Neural progenitor cell (in vitro differentiated cells): ENCODE measurements around the gene BIRC7. TPM values are rescaled to one million over a fixed set of nuclear protein-coding genes. Genes with fewer than 3 reads are reported as not detected.

Experiments
- DNase-seq: peaks from one replicate; pipeline ENCODE4 v3.0.0-alpha.2; 2016; ENCODE audit warnings: low spot score
- H2AFZ ChIP-seq: fragments of 200-600 bp; sonication (generic); replicated peaks from 2 replicates; pipeline ENCODE4 v1.6.1; 2016; ENCODE audit warnings: antibody characterized with exemption
- H3F3A ChIP-seq: fragments of 200-600 bp; sonication (generic); 2 replicates; pipeline ENCODE4 v1.6.1; 2016; ENCODE audit warnings: antibody characterized with exemption, low read depth
- H3K27ac ChIP-seq: fragments of 200-600 bp; sonication (generic); 2 replicates; pipeline ENCODE4 v1.5.1; 2016; ENCODE audit warnings: mild to moderate bottlenecking
- H3K27me3 ChIP-seq: fragments of 200-600 bp; sonication (generic); 2 replicates; pipeline ENCODE4 v1.6.1; 2016; ENCODE audit warnings: mild to moderate bottlenecking, moderate library complexity
- H3K36me3 ChIP-seq: fragments of 200-600 bp; sonication (generic); 2 replicates; pipeline ENCODE4 v1.5.1; 2016
- H3K4me1 ChIP-seq: fragments of 200-600 bp; sonication (generic); 2 replicates; pipeline ENCODE4 v1.6.1; 2016; ENCODE audit warnings: mixed run types
- H3K4me2 ChIP-seq: fragments of 200-600 bp; sonication (generic); 2 replicates; pipeline ENCODE4 v1.6.1; 2016
- H3K4me3 ChIP-seq: fragments of 200-600 bp; sonication (generic); 2 replicates; pipeline ENCODE4 v1.5.1; 2016
- H3K79me2 ChIP-seq: fragments of 200-600 bp; sonication (generic); 2 replicates; pipeline ENCODE4 v1.6.1; 2016; ENCODE audit warnings: low read depth
- H3K9ac ChIP-seq: fragments of 200-600 bp; sonication (generic); 2 replicates; pipeline ENCODE4 v1.6.1; 2016
- H3K9me3 ChIP-seq: fragments of 200-600 bp; sonication (generic); 2 replicates; pipeline ENCODE4 v1.5.1; 2016; ENCODE audit warnings: low read depth
- H4K20me1 ChIP-seq: fragments of 200-600 bp; sonication (generic); 2 replicates; pipeline ENCODE4 v1.6.1; 2016; ENCODE audit warnings: low read depth
- H3K27ac Mint-ChIP-seq: 3 replicates; pipeline ENCODE4 v1.8.0; 2021; ENCODE audit warnings: mixed read lengths
- H3K27me3 Mint-ChIP-seq: 2 replicates; pipeline ENCODE4 v1.8.0; 2022; ENCODE audit warnings: low read depth, mild to moderate bottlenecking, inconsistent platforms, moderate library complexity, mixed read lengths; ENCODE audit not compliant: insufficient read depth
- H3K36me3 Mint-ChIP-seq: 3 replicates; pipeline ENCODE4 v1.8.0; 2021; ENCODE audit warnings: mixed read lengths
- H3K4me1 Mint-ChIP-seq: 3 replicates; pipeline ENCODE4 v1.8.0; 2021; ENCODE audit warnings: mixed read lengths
- H3K4me3 Mint-ChIP-seq: 3 replicates; pipeline ENCODE4 v1.8.0; 2021; ENCODE audit warnings: mild to moderate bottlenecking, moderate library complexity, mixed read lengths
- H3K9me3 Mint-ChIP-seq: 3 replicates; pipeline ENCODE4 v1.8.0; 2020; ENCODE audit warnings: mixed read lengths
- EZH2 ChIP-seq: fragments of 200-600 bp; sonication (generic); IDR thresholded peaks from 2 replicates; pipeline ENCODE4 v1.6.1; 2017; ENCODE audit warnings: antibody characterized with exemption, mild to moderate bottlenecking, moderate library complexity
- EZH2phosphoT487 ChIP-seq: fragments of 200-600 bp; sonication (generic); IDR thresholded peaks from 2 replicates; pipeline ENCODE4 v1.6.1; 2017; ENCODE audit warnings: antibody characterized with exemption
- total RNA-seq: library from RNA; depleted of rRNA; stranded (reverse); fragments of >200 nt; gene quantifications from 2 replicates; pipeline ENCODE4 v1.2.3, GENCODE V29; 2015; ENCODE audit warnings: low replicate concordance
- TF ChIP-seq, protein P1 (sequence below): fragments of 200-600 bp; sonication (generic); IDR thresholded peaks from 2 replicates; pipeline ENCODE4 v1.5.1; 2017; ENCODE audit warnings: antibody characterized with exemption, mild to moderate bottlenecking

Gene BIRC7
- total RNA-seq, 1 donor from 2014 or later = not detected

DNA sequence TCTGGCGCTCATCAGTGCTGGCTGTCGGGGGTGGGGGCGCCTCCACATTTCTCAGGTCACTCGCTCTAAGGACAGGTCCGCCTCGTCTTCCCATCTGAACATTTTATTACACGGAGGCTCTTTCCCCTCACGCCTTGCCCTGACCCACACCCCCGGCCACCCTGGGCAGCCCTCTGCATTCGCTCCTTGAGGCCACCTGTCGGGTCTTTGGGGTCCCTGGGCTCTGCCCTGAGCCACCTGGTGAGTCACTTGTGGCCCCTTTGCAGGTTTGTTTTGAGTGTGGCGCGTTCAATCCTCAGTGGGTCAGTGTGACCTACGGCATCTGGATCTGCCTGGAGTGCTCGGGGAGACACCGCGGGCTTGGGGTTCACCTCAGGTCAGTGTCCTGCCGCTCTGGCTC is 40.1 kb downstream of the BIRC7 start:
- no peak overlapping the region for H3K4me2 ChIP-seq
- peaks cover 42% of the 10 kb centered on the region for H3K79me2 ChIP-seq
- no peak overlapping the region for H3K4me3 Mint-ChIP-seq

DNA sequence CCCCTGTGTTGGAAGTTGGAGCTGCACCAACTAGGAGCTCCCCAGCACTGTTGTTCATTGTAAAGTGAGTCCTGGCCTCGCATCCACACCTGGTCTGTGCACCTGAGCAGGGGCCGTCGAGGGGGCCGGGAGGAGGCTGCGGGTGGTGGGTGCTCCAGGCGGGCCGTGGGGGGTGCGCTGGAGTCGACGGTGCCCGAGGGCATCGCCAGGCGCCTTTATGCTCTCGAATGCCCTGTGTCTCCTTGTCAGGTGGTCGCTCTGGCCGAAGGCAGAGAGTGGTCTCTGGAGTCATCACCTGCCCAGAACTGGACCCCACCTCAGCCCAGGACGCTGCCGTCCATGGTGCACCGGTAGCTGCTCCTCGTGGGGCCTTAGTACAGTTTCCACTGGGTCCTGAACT is 41.3 kb downstream of the BIRC7 start:
- H3K27me3 Mint-ChIP-seq = no peaks in the 10 kb centered on the region
- no peaks in the 10 kb centered on the region for H3F3A ChIP-seq
- H3K9me3 Mint-ChIP-seq = peaks cover 2% of the 10 kb centered on the region
- H3K27me3 ChIP-seq = no peaks in the 10 kb centered on the region
- no peak overlapping the region for H3K4me2 ChIP-seq
- no peak overlapping the region for H3K4me3 Mint-ChIP-seq
- no peak overlapping the region for H3K27ac ChIP-seq
- no peaks in the 10 kb centered on the region for H3K36me3 ChIP-seq
- no peak overlapping the region for H3K9ac ChIP-seq
- H3K27ac Mint-ChIP-seq = no peak overlapping the region
- H3K36me3 Mint-ChIP-seq = peaks cover 5% of the 10 kb centered on the region
- H3K9me3 ChIP-seq = no peaks in the 10 kb centered on the region
- peaks cover 40% of the 10 kb centered on the region for H3K79me2 ChIP-seq
- H3K4me3 ChIP-seq = no peak overlapping the region
- H2AFZ ChIP-seq = no peak overlapping the region
- no peak for DNase-seq
- H3K4me1 Mint-ChIP-seq = peaks cover 12% of the 10 kb centered on the region
- peaks cover 36% of the 10 kb centered on the region for H4K20me1 ChIP-seq
- TF ChIP-seq EZH2phosphoT487 (no peak), EZH2 (no peak)
- TF ChIP-seq, protein P1, sequence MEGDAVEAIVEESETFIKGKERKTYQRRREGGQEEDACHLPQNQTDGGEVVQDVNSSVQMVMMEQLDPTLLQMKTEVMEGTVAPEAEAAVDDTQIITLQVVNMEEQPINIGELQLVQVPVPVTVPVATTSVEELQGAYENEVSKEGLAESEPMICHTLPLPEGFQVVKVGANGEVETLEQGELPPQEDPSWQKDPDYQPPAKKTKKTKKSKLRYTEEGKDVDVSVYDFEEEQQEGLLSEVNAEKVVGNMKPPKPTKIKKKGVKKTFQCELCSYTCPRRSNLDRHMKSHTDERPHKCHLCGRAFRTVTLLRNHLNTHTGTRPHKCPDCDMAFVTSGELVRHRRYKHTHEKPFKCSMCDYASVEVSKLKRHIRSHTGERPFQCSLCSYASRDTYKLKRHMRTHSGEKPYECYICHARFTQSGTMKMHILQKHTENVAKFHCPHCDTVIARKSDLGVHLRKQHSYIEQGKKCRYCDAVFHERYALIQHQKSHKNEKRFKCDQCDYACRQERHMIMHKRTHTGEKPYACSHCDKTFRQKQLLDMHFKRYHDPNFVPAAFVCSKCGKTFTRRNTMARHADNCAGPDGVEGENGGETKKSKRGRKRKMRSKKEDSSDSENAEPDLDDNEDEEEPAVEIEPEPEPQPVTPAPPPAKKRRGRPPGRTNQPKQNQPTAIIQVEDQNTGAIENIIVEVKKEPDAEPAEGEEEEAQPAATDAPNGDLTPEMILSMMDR = no peak
- H3K4me1 ChIP-seq = peaks cover 11% of the 10 kb centered on the region

More for the DNA sequence above, 40.1 kb downstream of the BIRC7 start:
- H4K20me1 ChIP-seq = peaks cover 36% of the 10 kb centered on the region
- H3K36me3 ChIP-seq = no peaks in the 10 kb centered on the region
- Mint-ChIP-seq H3K27ac (no peak overlapping the region), H3K9me3 (peaks cover 2% of the 10 kb centered on the region), H3K27me3 (peaks cover 2% of the 10 kb centered on the region), H3K36me3 (peaks cover 9% of the 10 kb centered on the region), H3K4me1 (peaks cover 18% of the 10 kb centered on the region)
- TF ChIP-seq, protein P1 = no peak
- TF ChIP-seq EZH2 (no peak), EZH2phosphoT487 (no peak)
- no peak overlapping the region for H3K27ac ChIP-seq
- DNase-seq = no peak
- no peaks in the 10 kb centered on the region for H3K9me3 ChIP-seq
- no peaks in the 10 kb centered on the region for H3F3A ChIP-seq
- no peak overlapping the region for H3K9ac ChIP-seq
- no peak overlapping the region for H2AFZ ChIP-seq
- no peaks in the 10 kb centered on the region for H3K27me3 ChIP-seq
- H3K4me1 ChIP-seq = peaks cover 13% of the 10 kb centered on the region
- no peak overlapping the region for H3K4me3 ChIP-seq

DNA sequence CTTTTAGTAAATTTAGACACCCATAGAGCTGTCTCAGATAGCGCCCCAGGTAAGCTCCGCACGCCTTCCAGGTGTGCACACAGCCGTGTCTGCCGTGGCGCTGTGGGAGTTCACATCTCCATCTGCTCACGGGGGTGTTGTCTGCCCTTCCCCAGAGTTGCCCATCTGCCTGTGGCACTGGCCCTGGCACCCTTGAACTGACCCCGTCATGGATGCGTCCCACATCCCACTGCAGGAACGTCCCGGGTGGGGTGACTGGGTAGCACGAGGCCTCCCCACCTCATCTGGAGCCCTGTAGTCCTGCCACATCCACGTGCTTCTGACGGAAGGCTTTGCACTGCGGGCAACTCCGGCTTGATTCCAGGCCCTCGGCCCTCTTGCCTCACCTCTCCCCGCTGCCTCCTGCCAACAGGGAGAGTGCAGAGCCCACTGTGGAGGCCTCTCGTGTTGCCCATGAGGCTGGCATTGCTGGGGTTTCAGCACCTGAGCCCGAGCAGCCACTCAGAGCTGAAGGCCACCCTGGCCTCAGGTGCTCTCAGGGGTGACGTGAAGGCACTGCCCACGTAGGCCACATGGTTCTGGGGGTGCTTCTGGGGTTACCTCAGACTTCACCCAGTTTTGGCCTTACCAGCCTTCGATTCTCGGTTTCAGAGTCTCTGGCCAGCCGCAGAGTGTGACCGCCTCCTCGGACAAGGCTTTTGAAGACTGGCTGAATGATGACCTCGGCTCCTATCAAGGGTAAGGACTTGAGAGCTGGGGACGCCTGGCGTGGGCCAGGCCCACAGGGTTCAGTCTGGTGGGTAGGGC is 42.0 kb downstream of the BIRC7 start:
- Histone ChIP-seq H3F3A (no peaks in the 10 kb centered on the region), H3K27ac (no peak overlapping the region), H3K9me3 (no peaks in the 10 kb centered on the region), H3K9ac (no peak overlapping the region), H3K4me1 (peaks cover 10% of the 10 kb centered on the region), H3K27me3 (no peaks in the 10 kb centered on the region), H3K4me3 (no peak overlapping the region), H3K36me3 (no peaks in the 10 kb centered on the region), H3K4me2 (no peak overlapping the region), H3K79me2 (peaks cover 38% of the 10 kb centered on the region), H2AFZ (no peak overlapping the region), H4K20me1 (peaks cover 35% of the 10 kb centered on the region)
- peak overlapping the region; percentile 72 for H3K27ac Mint-ChIP-seq
- peaks cover 5% of the 10 kb centered on the region for H3K36me3 Mint-ChIP-seq
- H3K4me3 Mint-ChIP-seq = no peak overlapping the region
- H3K4me1 Mint-ChIP-seq = peaks cover 12% of the 10 kb centered on the region
- TF ChIP-seq EZH2phosphoT487 (no peak), EZH2 (no peak)
- TF ChIP-seq, protein P1 = no peak
- DNase-seq = no peak
- H3K27me3 Mint-ChIP-seq = no peaks in the 10 kb centered on the region
- peaks cover 2% of the 10 kb centered on the region for H3K9me3 Mint-ChIP-seq
